ENCODE measurements around the gene ZNRD2.

Gene ZNRD2

GRCh38 chr11:65538232-65538914 lies 31.9 kb upstream of the ZNRD2 start:
- DNase-seq (ENCODE audit: low read depth), result no peak

- DNase-seq (ENCODE audit: low read depth), result no peak
Measured at GRCh38 chr11:65538915-65539743, 31.1 kb upstream of the ZNRD2 start.

- DNase-seq (ENCODE audit: low read depth), result no peak
Measured at GRCh38 chr11:65539744-65540289, 30.5 kb upstream of the ZNRD2 start.

- DNase-seq (ENCODE audit: low read depth), result peak; percentile 91
Measured at GRCh38 chr11:65540290-65541092, 29.8 kb upstream of the ZNRD2 start.

- DNase-seq (ENCODE audit: low read depth), result no peak
Measured at GRCh38 chr11:65541093-65541982, 28.9 kb upstream of the ZNRD2 start.

- DNase-seq (ENCODE audit: low read depth), result no peak
Measured at GRCh38 chr11:65542738-65543390, 27.4 kb upstream of the ZNRD2 start.

GRCh38 chr11:65545853-65546216 lies 24.4 kb upstream of the ZNRD2 start:
- no peak for DNase-seq (ENCODE audit: low read depth)

- DNase-seq (ENCODE audit: low read depth), result no peak
Measured at GRCh38 chr11:65546217-65546958, 23.9 kb upstream of the ZNRD2 start.

- DNase-seq (ENCODE audit: low read depth), result no peak
Measured at GRCh38 chr11:65547446-65548125, 22.7 kb upstream of the ZNRD2 start.

GRCh38 chr11:65548395-65548794 lies 21.9 kb upstream of the ZNRD2 start:
- DNase-seq (ENCODE audit: low read depth), result no peak

GRCh38 chr11:65549096-65549495 lies 21.2 kb upstream of the ZNRD2 start:
- no peak for DNase-seq (ENCODE audit: low read depth)

- DNase-seq (ENCODE audit: low read depth), result no peak
Measured at GRCh38 chr11:65551572-65552387, 18.5 kb upstream of the ZNRD2 start.

- no peak for DNase-seq (ENCODE audit: low read depth)
Measured at GRCh38 chr11:65552388-65552951, 17.8 kb upstream of the ZNRD2 start.

- no peak for DNase-seq (ENCODE audit: low read depth)
Measured at GRCh38 chr11:65553301-65554001, 16.8 kb upstream of the ZNRD2 start.

GRCh38 chr11:65554057-65554818 lies 16.0 kb upstream of the ZNRD2 start:
- DNase-seq (ENCODE audit: low read depth), result no peak

GRCh38 chr11:65554842-65555430 lies 15.3 kb upstream of the ZNRD2 start:
- DNase-seq (ENCODE audit: low read depth), result no peak
